MM.1S (cell line): ENCODE measurements around the gene RALY.

ENCODE experiments used
- DNase-seq: peaks from one replicate; pipeline ENCODE4 v3.0.0-alpha.2; 2015
- H2AFZ ChIP-seq: fragments of 300-600 bp; sonication (generic); 2 replicates; pipeline ENCODE4 v1.6.0; 2016; ENCODE audit warnings: antibody characterized with exemption, low read length
- H3F3A ChIP-seq: fragments of 300-600 bp; sonication (generic); 2 replicates; pipeline ENCODE4 v1.6.1; 2016; ENCODE audit warnings: mild to moderate bottlenecking, antibody characterized with exemption, low read length, moderate library complexity, mixed read lengths; ENCODE audit not compliant: insufficient read depth
- H3K27ac ChIP-seq: fragments of 300-600 bp; sonication (generic); 2 replicates; pipeline ENCODE4 v1.5.1; 2016; ENCODE audit warnings: mild to moderate bottlenecking, low read length
- H3K27me3 ChIP-seq: fragments of 300-600 bp; sonication (generic); replicated peaks from 2 replicates; pipeline ENCODE4 v1.6.0; 2016; ENCODE audit warnings: low read length; ENCODE audit not compliant: insufficient read depth
- H3K36me3 ChIP-seq: fragments of 300-600 bp; sonication (generic); replicated peaks from 2 replicates; pipeline ENCODE4 v1.6.1; 2016; ENCODE audit warnings: mild to moderate bottlenecking, low read length, mixed read lengths; ENCODE audit not compliant: insufficient read depth
- H3K4me1 ChIP-seq: fragments of 300-600 bp; sonication (generic); 2 replicates; pipeline ENCODE4 v1.6.1; 2016; ENCODE audit warnings: low read length, mixed read lengths
- H3K4me2 ChIP-seq: fragments of 300-600 bp; sonication (generic); 2 replicates; pipeline ENCODE4 v1.6.0; 2016; ENCODE audit warnings: low read depth, low read length
- H3K4me3 ChIP-seq: fragments of 300-600 bp; sonication (generic); 2 replicates; pipeline ENCODE4 v1.5.1; 2016; ENCODE audit warnings: low read length, mixed read lengths
- H3K79me2 ChIP-seq: fragments of 300-600 bp; sonication (generic); 2 replicates; pipeline ENCODE4 v1.6.1; 2016; ENCODE audit warnings: mixed run types, low read length, mixed read lengths
- H3K9ac ChIP-seq: fragments of 300-600 bp; sonication (generic); 2 replicates; pipeline ENCODE4 v1.6.1; 2016; ENCODE audit warnings: low read length, mixed read lengths
- H3K9me2 ChIP-seq: fragments of 300-600 bp; sonication (generic); replicated peaks from 2 replicates; pipeline ENCODE4 v1.6.1; 2016; ENCODE audit warnings: mild to moderate bottlenecking, low read length, mixed read lengths; ENCODE audit not compliant: insufficient read depth
- H3K9me3 ChIP-seq: fragments of 300-600 bp; sonication (generic); replicated peaks from 2 replicates; pipeline ENCODE4 v1.6.1; 2016; ENCODE audit warnings: mild to moderate bottlenecking, low read length, mixed read lengths; ENCODE audit not compliant: insufficient read depth
- H4K20me1 ChIP-seq: fragments of 300-600 bp; sonication (generic); 2 replicates; pipeline ENCODE4 v1.6.1; 2016; ENCODE audit warnings: mild to moderate bottlenecking, low read length, moderate library complexity, mixed read lengths; ENCODE audit not compliant: insufficient read depth
- EZH2 ChIP-seq: fragments of 300-600 bp; sonication (generic); optimal IDR thresholded peaks from 2 replicates; pipeline ENCODE3; 2017; ENCODE audit warnings: low read depth, mild to moderate bottlenecking, antibody characterized with exemption, low read length, mixed read lengths
- EZH2phosphoT487 ChIP-seq: fragments of 300-600 bp; sonication (generic); IDR thresholded peaks from 2 replicates; pipeline ENCODE4 v1.6.1; 2018; ENCODE audit warnings: antibody characterized with exemption, low read length
- TF ChIP-seq, protein P1 (sequence below): fragments of 300-600 bp; sonication (generic); IDR thresholded peaks from 2 replicates; pipeline ENCODE4 v1.5.1; 2016; ENCODE audit warnings: antibody characterized with exemption, low read length, mixed read lengths

Gene RALY

DNA sequence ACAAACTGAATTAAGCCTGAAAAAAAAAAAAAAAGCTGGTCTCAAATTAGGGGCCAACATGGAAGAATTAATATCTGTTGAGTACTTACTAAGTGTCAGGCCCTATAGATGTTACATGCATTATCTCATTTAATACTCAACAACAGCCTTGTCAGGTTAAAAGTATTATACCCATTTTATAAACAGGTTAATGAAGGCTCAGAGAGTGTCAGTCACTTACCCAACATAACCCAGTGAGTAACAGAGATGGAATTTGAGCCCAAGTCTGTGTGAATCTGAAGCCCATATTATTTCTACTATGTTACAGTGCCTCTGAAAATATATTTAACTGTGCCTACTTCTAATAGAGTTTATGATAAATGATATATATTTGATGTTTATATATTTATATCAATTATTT, 129.6 kb downstream of the RALY start:
- Histone ChIP-seq H3K4me3 (no peak overlapping the region), H3K9me3 (no peaks in the 10 kb centered on the region), H4K20me1 (no peaks in the 10 kb centered on the region), H3K4me1 (peaks cover 11% of the 10 kb centered on the region), H3K27me3 (no peaks in the 10 kb centered on the region), H3K36me3 (no peaks in the 10 kb centered on the region), H3K9me2 (no peaks in the 10 kb centered on the region), H3K4me2 (no peak overlapping the region), H2AFZ (no peak overlapping the region), H3F3A (peaks cover 8% of the 10 kb centered on the region), H3K27ac (no peak overlapping the region), H3K79me2 (no peaks in the 10 kb centered on the region), H3K9ac (no peak overlapping the region)
- no peak for TF ChIP-seq EZH2
- DNase-seq, result no peak

DNA sequence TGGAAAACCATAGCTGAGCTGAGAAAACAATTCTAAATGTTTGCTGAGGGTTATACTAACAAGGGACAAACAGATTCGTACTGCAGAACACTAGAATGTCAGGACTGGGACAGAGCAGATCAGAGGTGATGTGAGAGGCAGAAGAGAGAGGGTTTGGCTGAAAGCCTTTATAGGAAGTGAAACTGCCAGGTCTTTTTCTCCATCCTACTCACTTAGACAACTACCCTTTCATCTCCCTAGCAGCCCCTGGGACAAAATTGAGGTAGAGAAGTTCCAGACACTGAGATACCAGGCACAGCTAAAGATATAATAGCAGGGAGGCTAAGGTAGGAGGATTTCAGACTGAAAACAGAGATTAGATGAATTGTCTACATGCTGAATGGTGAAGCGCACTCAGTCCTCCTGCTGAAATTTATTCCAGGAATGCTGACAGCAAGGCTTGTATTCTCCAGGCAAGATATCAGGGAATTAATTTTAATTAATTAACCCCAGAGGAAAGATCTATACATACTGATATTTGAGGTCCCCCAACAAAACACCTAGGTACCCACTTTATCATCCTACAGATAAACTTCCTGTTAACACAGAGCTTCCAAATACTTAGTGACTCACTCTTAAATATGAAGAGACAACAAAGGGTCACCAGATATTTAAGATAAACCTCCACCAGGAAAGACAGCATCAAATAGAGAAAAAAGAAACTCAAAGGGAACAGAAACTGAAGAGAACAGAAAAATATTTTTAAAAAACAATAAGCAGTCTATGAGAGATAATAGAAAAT, 130.9 kb downstream of the RALY start:
- H3K79me2 ChIP-seq, result no peaks in the 10 kb centered on the region
- peak; percentile 35 for DNase-seq

DNA sequence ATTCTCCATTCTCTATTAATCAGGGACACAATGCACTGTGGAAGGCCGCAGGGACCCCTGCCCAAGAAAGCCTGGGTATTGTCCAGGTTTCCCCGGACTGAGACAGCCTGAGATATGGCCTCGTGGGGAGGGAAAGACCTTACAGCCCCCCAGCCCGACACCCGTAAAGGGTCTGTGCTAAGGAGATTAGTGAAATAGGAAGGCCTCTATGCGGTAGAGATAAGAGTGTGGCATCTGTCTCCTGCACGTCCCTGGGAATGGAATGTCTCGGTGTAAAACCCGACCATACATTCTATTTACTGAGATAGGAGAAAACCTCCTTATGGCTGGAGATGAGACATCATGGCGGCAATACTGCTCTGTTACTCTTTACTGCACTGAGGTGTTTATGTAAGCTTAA, 134.1 kb downstream of the RALY start:
- Histone ChIP-seq H3K27ac (no peak overlapping the region), H3K4me3 (no peak overlapping the region), H3K79me2 (no peaks in the 10 kb centered on the region), H3K36me3 (no peaks in the 10 kb centered on the region), H3K27me3 (no peaks in the 10 kb centered on the region), H3K9me3 (no peaks in the 10 kb centered on the region), H3K9me2 (no peaks in the 10 kb centered on the region), H3F3A (peaks cover 8% of the 10 kb centered on the region), H3K4me2 (no peak overlapping the region), H2AFZ (no peak overlapping the region), H4K20me1 (no peaks in the 10 kb centered on the region), H3K4me1 (peaks cover 11% of the 10 kb centered on the region), H3K9ac (no peak overlapping the region)
- TF ChIP-seq EZH2 (no peak), EZH2phosphoT487 (no peak)
- TF ChIP-seq, protein P1, sequence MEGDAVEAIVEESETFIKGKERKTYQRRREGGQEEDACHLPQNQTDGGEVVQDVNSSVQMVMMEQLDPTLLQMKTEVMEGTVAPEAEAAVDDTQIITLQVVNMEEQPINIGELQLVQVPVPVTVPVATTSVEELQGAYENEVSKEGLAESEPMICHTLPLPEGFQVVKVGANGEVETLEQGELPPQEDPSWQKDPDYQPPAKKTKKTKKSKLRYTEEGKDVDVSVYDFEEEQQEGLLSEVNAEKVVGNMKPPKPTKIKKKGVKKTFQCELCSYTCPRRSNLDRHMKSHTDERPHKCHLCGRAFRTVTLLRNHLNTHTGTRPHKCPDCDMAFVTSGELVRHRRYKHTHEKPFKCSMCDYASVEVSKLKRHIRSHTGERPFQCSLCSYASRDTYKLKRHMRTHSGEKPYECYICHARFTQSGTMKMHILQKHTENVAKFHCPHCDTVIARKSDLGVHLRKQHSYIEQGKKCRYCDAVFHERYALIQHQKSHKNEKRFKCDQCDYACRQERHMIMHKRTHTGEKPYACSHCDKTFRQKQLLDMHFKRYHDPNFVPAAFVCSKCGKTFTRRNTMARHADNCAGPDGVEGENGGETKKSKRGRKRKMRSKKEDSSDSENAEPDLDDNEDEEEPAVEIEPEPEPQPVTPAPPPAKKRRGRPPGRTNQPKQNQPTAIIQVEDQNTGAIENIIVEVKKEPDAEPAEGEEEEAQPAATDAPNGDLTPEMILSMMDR, result no peak
- no peak for DNase-seq

More for the DNA sequence above, 130.9 kb downstream of the RALY start:
- H3K4me1 ChIP-seq, result peaks cover 11% of the 10 kb centered on the region
- peak overlapping the region; percentile 3; the same call in 1 of the 2 replicates for H3K4me2 ChIP-seq
- no peak overlapping the region for H2AFZ ChIP-seq
- H3K9ac ChIP-seq, result no peak overlapping the region
- TF ChIP-seq EZH2 (no peak), EZH2phosphoT487 (no peak)
- TF ChIP-seq, protein P1, result no peak
- H3K27me3 ChIP-seq, result no peaks in the 10 kb centered on the region
- H3K9me3 ChIP-seq, result no peaks in the 10 kb centered on the region
- H3K4me3 ChIP-seq, result no peak overlapping the region
- H4K20me1 ChIP-seq, result no peaks in the 10 kb centered on the region
- no peaks in the 10 kb centered on the region for H3K9me2 ChIP-seq
- H3K36me3 ChIP-seq, result no peaks in the 10 kb centered on the region
- no peak overlapping the region for H3K27ac ChIP-seq
- peaks cover 8% of the 10 kb centered on the region for H3F3A ChIP-seq

DNA sequence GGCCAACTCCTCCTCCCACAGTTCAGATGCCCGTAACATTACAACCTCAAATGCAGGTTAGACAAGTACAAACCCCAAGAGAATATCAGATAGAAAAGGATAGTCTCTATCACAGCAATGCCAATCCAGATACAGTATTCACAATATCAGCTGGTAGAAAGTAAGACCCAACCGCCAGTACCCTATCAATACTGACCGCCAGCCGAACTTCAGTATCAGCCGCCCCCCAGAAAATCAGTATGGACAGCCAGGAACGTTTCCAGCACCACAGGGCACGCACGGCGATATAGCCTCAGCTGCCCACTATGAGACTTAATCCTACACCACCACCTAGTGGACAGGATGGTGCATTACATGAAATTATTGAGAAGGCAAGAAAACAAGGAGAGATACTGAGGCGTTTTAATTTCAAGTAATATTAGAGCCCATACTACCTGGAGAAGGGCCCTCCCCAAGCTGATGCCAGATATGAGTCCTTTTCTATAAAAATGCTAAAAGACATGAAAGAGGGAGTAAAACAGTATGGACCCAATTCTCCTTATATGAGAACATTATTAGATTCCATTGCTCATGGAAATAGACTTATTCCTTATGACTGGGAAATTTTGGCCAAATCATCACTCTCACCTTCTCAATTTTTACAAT, 135.9 kb downstream of the RALY start:
- TF ChIP-seq, protein P1, result peak; percentile 79
- TF ChIP-seq EZH2phosphoT487 (no peak), EZH2 (no peak)
- H3K4me2 ChIP-seq, result peak overlapping the region; percentile 42; the same call in 1 of the 2 replicates
- H3K9me2 ChIP-seq, result no peaks in the 10 kb centered on the region
- H3K9me3 ChIP-seq, result no peaks in the 10 kb centered on the region
- peak overlapping the region; percentile 13; the same call in 1 of the 2 replicates for H3K4me3 ChIP-seq
- no peaks in the 10 kb centered on the region for H3K27me3 ChIP-seq
- no peaks in the 10 kb centered on the region for H4K20me1 ChIP-seq
- no peaks in the 10 kb centered on the region for H3K79me2 ChIP-seq
- peaks cover 4% of the 10 kb centered on the region for H3K4me1 ChIP-seq
- no peaks in the 10 kb centered on the region for H3K36me3 ChIP-seq
- H2AFZ ChIP-seq, result no peak overlapping the region
- DNase-seq, result peak; percentile 72
- H3F3A ChIP-seq, result peaks cover 3% of the 10 kb centered on the region
- no peak overlapping the region for H3K9ac ChIP-seq
- no peak overlapping the region for H3K27ac ChIP-seq
